HCT116 (cell line): ENCODE data around the gene ABCC9. TPM values are rescaled to one million over a fixed set of nuclear protein-coding genes. Genes with fewer than 3 reads are reported as not detected.
"Not testable (repeated sequence)": the region's sequence is repeated elsewhere in the genome, so short reads cannot be mapped to it uniquely, and the experiment has no call there.

Experiments
- ATAC-seq: fragments of 200-7000 bp; cut with Tn5 transposase; 2 replicates; pipeline ENCODE4 v1.9.1; 2020; ENCODE audit warnings: mild to moderate bottlenecking, moderate library complexity
- BruUV-seq: library from RNA; stranded (reverse); fragments of 400-500 nt; replicated peaks from 2 replicates; lab custom pipeline; 2021; lab: Mats Ljungman, UMichigan
- CTCF ChIA-PET: fragments of 300-600 bp; sonication (Branson Sonifier 250); formaldehyde crosslinking; loops from one replicate; lab custom pipeline; 2021; ENCODE audit warnings: antibody characterized with exemption; lab: Charles Lee
- POLR2A ChIA-PET: fragments of 300-600, 350-600 bp; sonication (Branson Sonifier 250); formaldehyde crosslinking; loops from one replicate; lab custom pipeline; 2021; ENCODE audit warnings: antibody characterized with exemption; lab: Charles Lee
- RAD21 ChIA-PET, 2 experiments: fragments of 300-600 bp; sonication (Branson Sonifier 250); formaldehyde crosslinking; loops; one replicate each; lab custom pipeline; 2023; ENCODE audit warnings: low total read pairs in 2 of 2; ENCODE audit not compliant: uncharacterized antibody in 2 of 2, unreplicated experiment in 2 of 2, low non-redundant PET in 1 of 2; lab: Charles Lee
- DNase-seq: peaks from one replicate; pipeline ENCODE4 v3.0.0-alpha.2; 2010; ENCODE audit warnings: low read depth, low spot score
- H2AFZ ChIP-seq: fragments of 200-600 bp; shearing (Covaris generic), sonication (generic); 2 replicates; pipeline ENCODE4 v1.6.1; 2017; ENCODE audit warnings: low read depth, mixed run types, mixed read lengths, antibody characterized with exemption, low read length; ENCODE audit not compliant: poor library complexity, severe bottlenecking
- H3K27ac ChIP-seq: 2 replicates; pipeline ENCODE4 v1.5.1; 2012; ENCODE audit warnings: low read depth, low read length
- H3K27me3 ChIP-seq: fragments of 200-600 bp; sonication (generic); 2 replicates; pipeline ENCODE4 v1.6.1; 2016; ENCODE audit warnings: mixed run types, low read length, mixed read lengths; ENCODE audit not compliant: insufficient read depth
- H3K36me3 ChIP-seq, 2 experiments: fragments of 200-500 bp in 1 of 2; fragments of 200-600 bp in 1 of 2; sonication (Bioruptor generic) in 1 of 2; sonication (generic) in 1 of 2; 2 replicates each; pipeline versions ENCODE4 v1.5.1 to v1.6.1; 2014 to 2016; ENCODE audit warnings: low read length in 2 of 2, inconsistent platforms in 1 of 2, mixed read lengths in 1 of 2, mixed run types in 1 of 2; ENCODE audit not compliant: insufficient read depth in 2 of 2, control insufficient read depth in 1 of 2
- H3K4me1 ChIP-seq, 2 experiments: fragments of 200-600 bp in 1 of 2; sonication (generic) in 1 of 2; 2 replicates each; pipeline versions ENCODE4 v1.5.1 to v1.6.1; 2012 to 2017; ENCODE audit warnings: low read length in 2 of 2, inconsistent platforms in 1 of 2, mild to moderate bottlenecking in 1 of 2, mixed read lengths in 1 of 2, mixed run types in 1 of 2, moderate library complexity in 1 of 2; ENCODE audit not compliant: insufficient read depth in 2 of 2, control insufficient read depth in 1 of 2
- H3K4me2 ChIP-seq: fragments of 200-600 bp; sonication (generic); 2 replicates; pipeline ENCODE4 v1.6.1; 2017; ENCODE audit warnings: mixed run types, low read length, mixed read lengths
- H3K4me3 ChIP-seq, 2 experiments: fragments of 200-600 bp in 1 of 2; sonication (generic) in 1 of 2; replicated peaks in 1 of 2; 2 replicates each; pipeline ENCODE4 v1.5.1; 2011 to 2016; ENCODE audit warnings: low read length in 2 of 2, control low read depth in 1 of 2, low read depth in 1 of 2, mild to moderate bottlenecking in 1 of 2, mixed read lengths in 1 of 2, mixed run types in 1 of 2
- H3K79me2 ChIP-seq: fragments of 200-600 bp; sonication (generic); 2 replicates; pipeline ENCODE4 v1.6.1; 2017; ENCODE audit warnings: mild to moderate bottlenecking, mixed run types, low read length, moderate library complexity, mixed read lengths; ENCODE audit not compliant: insufficient read depth
- H3K9ac ChIP-seq: fragments of 200-600 bp; sonication (generic); 2 replicates; pipeline ENCODE4 v1.6.1; 2016; ENCODE audit warnings: low read length, mixed read lengths
- H3K9me2 ChIP-seq: fragments of 200-600 bp; sonication (generic), shearing (Covaris generic); 2 replicates; pipeline ENCODE4 v1.6.1; 2017; ENCODE audit warnings: mixed run types, mild to moderate bottlenecking, moderate library complexity; ENCODE audit not compliant: insufficient read depth
- H3K9me3 ChIP-seq, 2 experiments: fragments of 200-500 bp in 1 of 2; fragments of 200-600 bp in 1 of 2; sonication (Bioruptor generic) in 1 of 2; sonication (generic) in 1 of 2; 2 replicates each; pipeline ENCODE4 v1.6.1; 2014 to 2017; ENCODE audit warnings: low read length in 2 of 2, mixed read lengths in 2 of 2, inconsistent platforms in 1 of 2, low read depth in 1 of 2, mild to moderate bottlenecking in 1 of 2, mixed run types in 1 of 2, moderate library complexity in 1 of 2; ENCODE audit not compliant: control insufficient read depth in 1 of 2, insufficient read depth in 1 of 2
- H4K20me1 ChIP-seq: fragments of 200-600 bp; sonication (generic), shearing (Covaris generic); 2 replicates; pipeline ENCODE4 v1.6.1; 2017; ENCODE audit warnings: mixed run types, mild to moderate bottlenecking, moderate library complexity; ENCODE audit not compliant: insufficient read depth
- SP1 ChIP-seq: IDR thresholded peaks from 2 replicates; pipeline ENCODE4 v1.6.1; 2012; ENCODE audit warnings: low read depth
- TCF7L2 ChIP-seq: IDR thresholded peaks from 2 replicates; pipeline ENCODE4 v1.7.0; 2011; ENCODE audit warnings: borderline replicate concordance, inconsistent platforms; ENCODE audit not compliant: insufficient read depth, insufficient read length; ENCODE audit errors: extremely low read depth
- YY1 ChIP-seq: IDR thresholded peaks from 2 replicates; pipeline ENCODE4 v1.6.1; 2011; ENCODE audit warnings: low read length, low read depth, moderate library complexity, mild to moderate bottlenecking; ENCODE audit not compliant: insufficient replicate concordance; ENCODE audit errors: extremely low read depth
- ZNF274 ChIP-seq: fragments of 200-500 bp; sonication (Bioruptor generic); IDR thresholded peaks from 2 replicates; pipeline ENCODE4 v1.6.1; 2014; ENCODE audit warnings: mild to moderate bottlenecking, low read depth, low read length, inconsistent platforms
- intact Hi-C: fragments of 100-400 bp; cut with micrococcal nuclease; formaldehyde crosslinking; loops from 2 replicates; pipeline ENCODE4 v1.10.0; 2022
- total RNA-seq: library from RNA; stranded (reverse); gene quantifications from one replicate; pipeline ENCODE4 v1.2.1, GENCODE V29; 2021; ENCODE audit not compliant: unreplicated experiment

The ABCC9 gene
- total RNA-seq, 1 experiment from 2014 or later, result 0.05 TPM

- no peaks in the 10 kb centered on the region for H3K4me1 ChIP-seq
- ChIA-PET CTCF (interaction anchor here (1.0 kb wide), 1 partner anchor 56 kb away, joined by 4 read pairs; no protein-coding TSS in a partner anchor), POLR2A (no interaction called here), RAD21 (no interaction called here)
- H3K9me3 ChIP-seq, result no peaks in the 10 kb centered on the region
- DNase-seq, result no peak
- no peak overlapping the region for H3K4me2 ChIP-seq
- H3K9ac ChIP-seq, result no peak overlapping the region
- no TSS peak for BruUV-seq
- no peaks in the 10 kb centered on the region for H3K36me3 ChIP-seq
- H3K9me2 ChIP-seq, result no peaks in the 10 kb centered on the region
- no peaks in the 10 kb centered on the region for H3K79me2 ChIP-seq
- intact Hi-C loops, result no loop called here
- ATAC-seq, result no peak
- no peaks in the 10 kb centered on the region for H3K27me3 ChIP-seq
- no peak overlapping the region for H3K4me3 ChIP-seq
- H3K27ac ChIP-seq, result no peak overlapping the region
- no peak for TF ChIP-seq SP1
- no peak for TF ChIP-seq TCF7L2
- TF ChIP-seq YY1, result no peak
- TF ChIP-seq ZNF274, result no peak
- no peak overlapping the region for H2AFZ ChIP-seq
- H4K20me1 ChIP-seq, result no peaks in the 10 kb centered on the region
Measured at GRCh38 chr12:21933656-21934055, 7.6 kb downstream of the ABCC9 start.

DNA sequence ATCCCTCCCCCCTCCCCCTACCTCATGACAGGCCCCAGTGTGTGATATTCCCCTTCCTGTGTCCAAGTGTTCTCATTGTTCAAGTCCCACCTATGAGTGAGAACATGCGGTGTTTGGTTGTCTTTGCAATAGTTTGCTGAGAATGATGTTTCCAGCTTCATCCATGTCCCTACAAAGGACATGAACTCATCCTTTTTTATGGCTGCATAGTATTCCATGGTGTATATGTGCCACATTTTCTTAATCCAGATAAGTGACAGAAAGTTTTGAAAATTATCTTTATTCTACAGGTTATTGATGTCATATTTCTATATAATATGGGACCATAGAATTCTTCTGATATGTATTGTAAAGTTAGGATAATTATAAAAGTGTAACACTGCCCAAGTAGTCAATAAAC lies 11.3 kb downstream of the ABCC9 start:
- H3K79me2 ChIP-seq, intact Hi-C loops, H3K9ac ChIP-seq: not testable (repeated sequence)

More for the DNA sequence above, 11.3 kb downstream of the ABCC9 start:
- RAD21 ChIA-PET, H3K27me3 ChIP-seq, POLR2A ChIA-PET, H3K4me3 ChIP-seq, CTCF ChIA-PET, DNase-seq, H3K9me2 ChIP-seq, H3K4me2 ChIP-seq, H2AFZ ChIP-seq, BruUV-seq, H3K27ac ChIP-seq, H3K4me1 ChIP-seq, H4K20me1 ChIP-seq, ATAC-seq, H3K36me3 ChIP-seq, H3K9me3 ChIP-seq: not testable (repeated sequence)
